Measurements from ENCODE around the gene NUDT3.
"Not testable (repeated sequence)": the region's sequence is repeated elsewhere in the genome, so short reads cannot be mapped to it uniquely, and the experiment has no call there.

The NUDT3 gene

GRCh38 chr6:34333858-34334257 lies 58.6 kb downstream of the NUDT3 start:
- Histone ChIP-seq H3K9me3 (ENCODE audit: control insufficient read depth, low read length) (no peaks in the 10 kb centered on the region), H2AFZ (peak overlapping the region; percentile 2), H3K4me2 (ENCODE audit: low read length) (no peak overlapping the region), H3K4me1 (peaks cover 25% of the 10 kb centered on the region), H3K9ac (no peak overlapping the region), H3K27ac (no peak overlapping the region), H3K27me3 (ENCODE audit: control insufficient read depth, insufficient read depth, low read length) (no peaks in the 10 kb centered on the region), H3K36me3 (ENCODE audit: control insufficient read depth, insufficient read depth, low read length) (no peaks in the 10 kb centered on the region), H3K79me2 (peaks cover 7% of the 10 kb centered on the region), H3K4me3 (ENCODE audit: low read depth, low read length) (no peak overlapping the region)
- no peak for TF ChIP-seq CTCF (IDR thresholded peaks at IDR 0.05)

GRCh38 chr6:34332251-34333198 lies 59.9 kb downstream of the NUDT3 start:
- Histone ChIP-seq H3K9me3 (ENCODE audit: control insufficient read depth, low read length) (no peaks in the 10 kb centered on the region), H3K36me3 (ENCODE audit: control insufficient read depth, insufficient read depth, low read length) (no peaks in the 10 kb centered on the region), H3K27ac (no peak overlapping the region), H3K4me3 (ENCODE audit: low read depth, low read length) (no peak overlapping the region), H3K27me3 (ENCODE audit: control insufficient read depth, insufficient read depth, low read length) (no peaks in the 10 kb centered on the region), H3K79me2 (peaks cover 11% of the 10 kb centered on the region), H3K4me1 (peaks cover 12% of the 10 kb centered on the region), H2AFZ (no peak overlapping the region), H3K9ac (no peak overlapping the region), H3K4me2 (ENCODE audit: low read length) (no peak overlapping the region)
- TF ChIP-seq CTCF (IDR thresholded peaks at IDR 0.05) = no peak

GRCh38 chr6:34331371-34332050 lies 61.0 kb downstream of the NUDT3 start:
- no peak overlapping the region for H3K27ac ChIP-seq
- H3K4me3 ChIP-seq (ENCODE audit: low read depth, low read length) = no peak overlapping the region
- no peaks in the 10 kb centered on the region for H3K36me3 ChIP-seq (ENCODE audit: control insufficient read depth, insufficient read depth, low read length)
- no peak overlapping the region for H3K9ac ChIP-seq
- TF ChIP-seq CTCF (IDR thresholded peaks at IDR 0.05) = no peak
- no peaks in the 10 kb centered on the region for H3K9me3 ChIP-seq (ENCODE audit: control insufficient read depth, low read length)
- H3K4me1 ChIP-seq = peaks cover 7% of the 10 kb centered on the region
- H3K27me3 ChIP-seq (ENCODE audit: control insufficient read depth, insufficient read depth, low read length) = no peaks in the 10 kb centered on the region
- no peak overlapping the region for H2AFZ ChIP-seq
- H3K4me2 ChIP-seq (ENCODE audit: low read length) = no peak overlapping the region
- H3K79me2 ChIP-seq = peaks cover 11% of the 10 kb centered on the region

- H3K9ac ChIP-seq; H2AFZ ChIP-seq; H3K9me3 ChIP-seq (ENCODE audit: control insufficient read depth, low read length); H3K4me2 ChIP-seq (ENCODE audit: low read length); H3K4me3 ChIP-seq (ENCODE audit: low read depth, low read length); H3K27ac ChIP-seq; H3K36me3 ChIP-seq (ENCODE audit: control insufficient read depth, insufficient read depth, low read length); H3K27me3 ChIP-seq (ENCODE audit: control insufficient read depth, insufficient read depth, low read length); H3K4me1 ChIP-seq: not testable (repeated sequence)
- H3K79me2 ChIP-seq = peaks cover 11% of the 10 kb centered on the region
These were observed 62.7 kb downstream of the NUDT3 start for GRCh38 chr6:34329814-34330213.

GRCh38 chr6:34328969-34329368 lies 63.5 kb downstream of the NUDT3 start:
- Histone ChIP-seq H3K27me3 (ENCODE audit: control insufficient read depth, insufficient read depth, low read length) (no peaks in the 10 kb centered on the region), H3K27ac (no peak overlapping the region), H3K36me3 (ENCODE audit: control insufficient read depth, insufficient read depth, low read length) (no peaks in the 10 kb centered on the region), H3K9ac (no peak overlapping the region), H3K79me2 (peaks cover 11% of the 10 kb centered on the region), H3K4me2 (ENCODE audit: low read length) (no peak overlapping the region), H3K4me3 (ENCODE audit: low read depth, low read length) (no peak overlapping the region), H2AFZ (no peak overlapping the region), H3K4me1 (peaks cover 7% of the 10 kb centered on the region), H3K9me3 (ENCODE audit: control insufficient read depth, low read length) (no peaks in the 10 kb centered on the region)
- TF ChIP-seq CTCF (IDR thresholded peaks at IDR 0.05) = no peak

GRCh38 chr6:34327313-34328205 lies 64.9 kb downstream of the NUDT3 start:
- H2AFZ ChIP-seq; H3K27me3 ChIP-seq (ENCODE audit: control insufficient read depth, insufficient read depth, low read length); H3K9ac ChIP-seq; H3K36me3 ChIP-seq (ENCODE audit: control insufficient read depth, insufficient read depth, low read length); H3K9me3 ChIP-seq (ENCODE audit: control insufficient read depth, low read length); H3K4me3 ChIP-seq (ENCODE audit: low read depth, low read length); H3K4me2 ChIP-seq (ENCODE audit: low read length); H3K27ac ChIP-seq; H3K4me1 ChIP-seq; H3K79me2 ChIP-seq: not testable (repeated sequence)
